Amniotic epithelial cell (primary cell): ENCODE measurements around the gene STOX2.
"Not testable (repeated sequence)": the region's sequence is repeated elsewhere in the genome, so short reads cannot be mapped to it uniquely, and the experiment has no call there.

ENCODE experiments used
- DNase-seq: peaks from one replicate; pipeline ENCODE4 v3.0.0-alpha.2; 2010; ENCODE audit warnings: low read depth

The STOX2 gene

GRCh38 chr4:183935355-183936005 is 30.4 kb downstream of the STOX2 start:
- DNase-seq = no peak

- DNase-seq = no peak
Observed at GRCh38 chr4:183936047-183936446, 30.9 kb downstream of the STOX2 start.

DNA sequence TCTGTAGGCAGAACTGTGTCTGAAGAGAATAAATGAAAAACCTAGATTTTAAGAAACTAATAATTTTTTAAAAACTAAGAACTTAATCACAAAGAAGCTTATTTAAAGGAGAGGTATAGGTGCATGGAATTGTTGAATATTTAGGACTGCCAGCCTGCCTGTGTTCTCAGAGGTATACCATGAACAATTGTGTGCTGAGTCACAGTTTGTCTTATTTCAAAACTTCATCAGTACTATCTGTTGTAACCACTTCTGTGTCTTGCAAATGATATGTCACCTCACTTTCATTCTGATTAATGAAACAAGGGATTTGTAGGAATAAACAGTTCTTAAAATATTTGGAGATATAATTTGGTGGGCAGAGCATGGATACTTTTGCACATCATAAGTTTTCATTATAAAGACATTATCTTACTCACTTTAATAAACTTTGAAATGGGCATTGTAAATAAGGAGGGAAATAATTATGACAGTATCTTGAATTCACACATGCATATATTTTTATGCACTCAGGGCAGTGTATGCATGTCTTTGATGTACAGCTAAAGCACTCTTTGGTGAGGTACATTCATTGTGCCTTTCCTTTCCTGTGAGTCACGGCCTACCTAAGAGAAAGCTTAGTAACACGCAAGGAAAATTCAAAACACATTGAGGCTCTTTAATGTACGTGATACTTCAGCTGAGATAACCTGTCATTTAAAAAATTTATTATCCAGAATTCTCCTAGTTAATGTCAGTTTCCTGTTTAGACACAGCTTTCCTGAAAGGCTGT is 31.7 kb downstream of the STOX2 start:
- peak; percentile 21 for DNase-seq

DNA sequence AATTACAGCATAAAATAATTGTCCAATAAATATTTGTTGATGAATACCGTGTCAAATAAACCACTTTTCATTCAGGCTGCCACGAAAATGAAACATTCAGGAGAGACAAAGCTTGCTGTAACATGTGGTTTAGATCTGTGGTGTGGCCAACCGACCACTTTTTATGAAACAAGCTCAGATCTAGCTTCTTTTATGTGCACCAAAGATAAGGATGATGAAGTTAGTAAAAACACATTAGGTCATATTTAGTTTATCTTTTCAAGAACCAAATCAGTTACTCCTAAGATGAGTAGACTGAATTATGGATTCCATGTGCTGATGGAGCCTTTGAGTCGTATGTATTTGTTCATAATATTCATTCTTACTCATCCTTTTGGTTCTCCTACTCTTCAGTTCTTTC is 35.8 kb downstream of the STOX2 start:
- peak; percentile 44 for DNase-seq

DNA sequence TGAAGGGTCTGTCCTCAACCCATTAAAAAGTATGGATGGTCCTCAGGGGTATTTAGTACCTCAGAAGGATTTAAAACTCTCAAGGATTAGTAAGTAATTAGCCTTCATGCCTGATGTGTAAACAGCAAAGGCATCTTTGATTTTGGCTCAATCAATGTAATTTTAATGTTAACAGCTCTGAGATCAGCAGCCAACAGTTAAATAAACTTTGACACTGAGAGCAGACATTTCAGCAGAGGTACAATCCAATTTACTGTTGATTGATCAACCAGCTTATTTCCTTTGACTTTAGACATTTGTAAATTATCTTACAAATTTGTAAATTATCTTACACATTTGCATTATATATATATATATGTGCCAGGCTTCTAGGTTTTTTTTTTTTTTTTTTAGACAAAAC is 36.9 kb downstream of the STOX2 start:
- DNase-seq = no peak

- DNase-seq = no peak
Observed at GRCh38 chr4:183945741-183946140, 40.6 kb downstream of the STOX2 start.

DNA sequence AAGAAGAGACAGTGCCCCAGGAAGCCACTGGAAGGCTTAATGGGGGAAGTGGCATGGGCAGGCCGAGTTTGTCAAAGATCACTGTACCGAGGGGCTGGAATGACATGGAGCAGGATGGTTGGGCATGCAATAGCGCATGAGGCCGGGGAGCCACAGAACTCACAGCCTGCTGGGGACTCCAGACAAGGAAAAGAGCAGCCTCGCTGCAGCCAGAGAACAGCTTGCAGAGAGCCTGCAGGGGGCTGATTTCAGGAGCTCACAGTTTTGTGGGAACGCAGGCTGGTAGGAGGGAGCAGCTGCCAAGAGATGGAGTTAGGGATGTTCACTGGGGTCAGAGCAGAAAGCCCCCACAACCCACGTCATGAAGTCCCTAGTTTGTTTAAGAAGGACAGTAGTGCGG is 45.4 kb downstream of the STOX2 start:
- no peak for DNase-seq

DNA sequence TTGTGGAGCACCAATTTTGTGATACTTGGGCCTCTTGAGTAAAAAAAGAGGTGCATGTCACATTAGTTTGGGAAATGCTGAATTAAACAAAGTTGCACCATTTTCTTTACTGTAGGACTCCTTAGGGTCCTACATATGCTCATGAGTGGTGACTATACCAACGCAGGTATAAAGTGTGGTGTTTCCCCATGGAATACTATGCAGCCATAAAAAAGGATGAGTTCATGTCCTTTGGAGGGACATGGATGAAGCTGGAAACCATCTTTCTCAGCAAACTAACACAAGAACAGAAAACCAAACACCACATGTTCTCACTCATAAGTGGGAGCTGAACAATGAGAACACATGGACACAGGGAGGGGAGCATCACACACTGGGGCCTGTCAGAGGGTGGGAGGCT is 47.5 kb downstream of the STOX2 start:
- not testable (repeated sequence) for DNase-seq

- DNase-seq = no peak
Observed at GRCh38 chr4:183959319-183960045, 54.4 kb downstream of the STOX2 start.

DNA sequence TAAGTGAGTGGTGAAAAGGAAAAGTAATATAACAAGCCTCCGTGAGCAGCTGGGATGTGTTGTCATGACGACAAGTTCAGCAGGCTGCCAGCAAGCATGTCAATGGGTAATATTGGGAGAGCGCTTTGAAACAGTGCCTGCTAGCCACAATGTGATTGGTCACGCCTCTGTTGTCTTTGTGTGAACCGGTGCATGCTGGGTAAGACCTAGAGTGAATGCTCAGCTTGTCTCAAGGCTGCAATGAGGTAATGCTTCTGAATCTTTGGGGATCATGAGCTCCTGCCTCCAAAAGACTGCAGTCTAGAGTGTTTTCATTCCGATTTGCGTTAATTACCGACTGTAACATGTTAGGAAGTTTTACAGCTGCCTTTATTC is 54.9 kb downstream of the STOX2 start:
- no peak for DNase-seq

DNA sequence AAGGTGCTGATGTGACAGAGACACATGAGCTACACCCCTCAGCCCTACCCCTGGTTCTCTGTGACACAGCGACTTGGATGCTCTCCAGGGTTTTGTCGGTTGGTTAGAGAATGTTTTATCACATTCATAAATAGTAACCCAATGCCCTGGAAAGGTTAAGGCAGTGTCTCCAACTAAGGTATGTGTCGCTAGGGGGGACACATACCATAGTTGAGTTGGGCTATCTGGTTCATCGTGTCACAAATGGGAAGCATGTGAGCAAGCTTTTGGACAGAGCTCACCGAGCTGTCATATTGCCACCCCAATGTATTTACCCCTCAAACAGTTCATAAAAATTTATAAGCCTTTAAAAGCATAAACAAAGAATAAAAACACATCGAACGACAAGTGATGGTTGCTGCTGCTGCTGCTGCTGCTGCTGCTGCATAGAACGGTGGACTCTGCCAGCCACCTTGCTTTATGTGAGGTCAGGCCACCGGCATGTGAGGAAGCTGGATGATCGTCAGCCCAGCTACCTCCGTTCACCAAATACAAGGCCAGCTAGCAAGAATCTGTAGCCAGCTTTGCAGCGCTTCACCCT is 55.9 kb downstream of the STOX2 start:
- no peak for DNase-seq

DNA sequence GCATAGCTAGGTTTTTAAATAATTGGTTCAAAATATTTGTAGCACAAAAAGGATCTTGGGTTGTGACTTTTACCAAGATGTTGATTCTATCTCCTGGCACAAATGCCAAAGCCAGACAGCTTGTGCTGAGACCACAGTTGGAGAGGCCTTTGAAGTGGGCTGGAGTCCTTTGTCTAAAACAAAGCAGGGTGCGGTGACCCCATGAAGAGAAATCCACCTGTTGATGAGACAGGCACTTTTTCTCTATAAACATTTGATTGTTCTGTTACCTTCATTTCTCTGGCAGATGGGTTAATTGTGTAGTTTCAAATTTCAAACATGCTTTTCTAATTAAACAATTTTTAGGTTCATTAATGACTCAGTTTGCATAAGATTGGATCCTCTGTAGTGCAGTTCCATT is 56.7 kb downstream of the STOX2 start:
- no peak for DNase-seq

GRCh38 chr4:183962419-183962818 is 57.3 kb downstream of the STOX2 start:
- DNase-seq = no peak

- peak; percentile 5 for DNase-seq
Observed at GRCh38 chr4:183966371-183966770, 61.3 kb downstream of the STOX2 start.

DNA sequence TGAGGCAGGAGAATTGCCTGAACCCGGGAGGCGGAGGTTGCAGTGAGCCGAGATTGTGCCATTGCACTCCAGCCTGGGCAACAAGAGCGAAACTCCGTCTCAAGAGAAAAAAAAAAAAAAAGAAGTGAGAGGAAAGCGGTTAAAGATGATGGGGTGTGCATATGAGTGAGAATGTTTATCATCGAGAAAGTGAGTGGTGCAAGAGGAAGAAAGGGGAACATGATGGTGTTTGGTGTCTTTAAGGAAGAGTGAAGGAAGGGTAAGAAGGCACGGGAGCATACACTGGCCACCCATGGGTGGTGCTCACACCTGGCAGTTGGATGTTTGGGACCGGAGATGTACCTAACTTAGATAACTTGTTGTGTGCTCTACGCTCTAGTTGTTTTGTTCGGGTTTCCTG is 62.2 kb downstream of the STOX2 start:
- DNase-seq = no peak

- no peak for DNase-seq
Observed at GRCh38 chr4:183968502-183968901, 63.4 kb downstream of the STOX2 start.

- no peak for DNase-seq
Observed at GRCh38 chr4:183968931-183969330, 63.8 kb downstream of the STOX2 start.

DNA sequence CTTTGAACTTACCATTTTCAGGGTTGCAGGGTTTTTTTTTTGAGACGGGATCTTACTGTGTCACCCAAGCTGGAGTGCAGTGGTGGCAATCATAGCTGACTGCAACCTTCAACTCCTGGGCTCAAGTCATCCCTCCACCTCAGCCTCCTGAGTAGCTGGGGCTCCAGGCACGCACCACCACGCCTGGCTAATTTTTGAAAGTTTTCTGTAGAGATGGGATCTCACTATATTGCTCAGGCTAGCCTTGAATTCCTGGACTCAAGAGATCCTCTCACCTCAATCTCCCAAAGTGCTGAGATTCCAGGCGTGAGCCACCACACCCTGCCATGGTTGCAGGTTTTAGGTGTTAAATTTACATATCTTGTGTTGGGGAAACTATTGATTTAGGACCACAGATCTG is 64.5 kb downstream of the STOX2 start:
- no peak for DNase-seq

DNA sequence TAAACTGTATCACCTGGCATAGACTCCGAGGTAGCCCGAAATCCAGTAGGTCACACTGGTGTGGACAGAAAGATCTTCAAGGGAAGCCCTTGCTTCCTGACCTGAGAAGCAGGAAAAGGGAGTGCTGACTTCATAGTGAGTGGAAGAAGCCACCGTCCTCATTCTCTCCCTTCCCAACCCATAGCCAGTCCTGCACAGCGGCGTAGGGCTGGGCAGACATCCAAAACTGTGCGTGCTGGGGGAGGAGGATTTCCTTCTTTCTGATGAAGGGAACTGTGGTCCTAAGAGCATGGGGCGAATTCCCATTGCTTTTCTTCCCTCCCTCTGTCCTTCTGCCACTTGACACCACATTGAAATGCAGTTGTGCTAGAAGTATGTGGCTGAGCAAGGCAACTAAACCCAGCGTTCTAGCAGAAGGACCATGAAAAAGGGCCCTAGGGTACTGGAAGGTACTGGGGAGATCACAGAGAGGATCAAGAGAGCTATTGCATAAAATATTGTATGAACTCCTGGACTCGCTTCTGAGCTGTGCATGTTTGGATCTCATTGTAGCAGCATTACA is 66.9 kb downstream of the STOX2 start:
- no peak for DNase-seq

- no peak for DNase-seq
Observed at GRCh38 chr4:183977707-183978106, 72.6 kb downstream of the STOX2 start.

- DNase-seq = no peak
Observed at GRCh38 chr4:183984566-183984965, 79.5 kb downstream of the STOX2 start.

- DNase-seq = no peak
Observed at GRCh38 chr4:183985786-183986185, 80.7 kb downstream of the STOX2 start.
